ENCODE data around the gene SF3A1. TPM values are rescaled to one million over a fixed set of nuclear protein-coding genes. Genes with fewer than 3 reads are reported as not detected.
"Not testable (repeated sequence)": the region's sequence is repeated elsewhere in the genome, so short reads cannot be mapped to it uniquely, and the experiment has no call there.

The SF3A1 gene, protein sequence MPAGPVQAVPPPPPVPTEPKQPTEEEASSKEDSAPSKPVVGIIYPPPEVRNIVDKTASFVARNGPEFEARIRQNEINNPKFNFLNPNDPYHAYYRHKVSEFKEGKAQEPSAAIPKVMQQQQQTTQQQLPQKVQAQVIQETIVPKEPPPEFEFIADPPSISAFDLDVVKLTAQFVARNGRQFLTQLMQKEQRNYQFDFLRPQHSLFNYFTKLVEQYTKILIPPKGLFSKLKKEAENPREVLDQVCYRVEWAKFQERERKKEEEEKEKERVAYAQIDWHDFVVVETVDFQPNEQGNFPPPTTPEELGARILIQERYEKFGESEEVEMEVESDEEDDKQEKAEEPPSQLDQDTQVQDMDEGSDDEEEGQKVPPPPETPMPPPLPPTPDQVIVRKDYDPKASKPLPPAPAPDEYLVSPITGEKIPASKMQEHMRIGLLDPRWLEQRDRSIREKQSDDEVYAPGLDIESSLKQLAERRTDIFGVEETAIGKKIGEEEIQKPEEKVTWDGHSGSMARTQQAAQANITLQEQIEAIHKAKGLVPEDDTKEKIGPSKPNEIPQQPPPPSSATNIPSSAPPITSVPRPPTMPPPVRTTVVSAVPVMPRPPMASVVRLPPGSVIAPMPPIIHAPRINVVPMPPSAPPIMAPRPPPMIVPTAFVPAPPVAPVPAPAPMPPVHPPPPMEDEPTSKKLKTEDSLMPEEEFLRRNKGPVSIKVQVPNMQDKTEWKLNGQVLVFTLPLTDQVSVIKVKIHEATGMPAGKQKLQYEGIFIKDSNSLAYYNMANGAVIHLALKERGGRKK
- total RNA-seq: 179 TPM

DNA sequence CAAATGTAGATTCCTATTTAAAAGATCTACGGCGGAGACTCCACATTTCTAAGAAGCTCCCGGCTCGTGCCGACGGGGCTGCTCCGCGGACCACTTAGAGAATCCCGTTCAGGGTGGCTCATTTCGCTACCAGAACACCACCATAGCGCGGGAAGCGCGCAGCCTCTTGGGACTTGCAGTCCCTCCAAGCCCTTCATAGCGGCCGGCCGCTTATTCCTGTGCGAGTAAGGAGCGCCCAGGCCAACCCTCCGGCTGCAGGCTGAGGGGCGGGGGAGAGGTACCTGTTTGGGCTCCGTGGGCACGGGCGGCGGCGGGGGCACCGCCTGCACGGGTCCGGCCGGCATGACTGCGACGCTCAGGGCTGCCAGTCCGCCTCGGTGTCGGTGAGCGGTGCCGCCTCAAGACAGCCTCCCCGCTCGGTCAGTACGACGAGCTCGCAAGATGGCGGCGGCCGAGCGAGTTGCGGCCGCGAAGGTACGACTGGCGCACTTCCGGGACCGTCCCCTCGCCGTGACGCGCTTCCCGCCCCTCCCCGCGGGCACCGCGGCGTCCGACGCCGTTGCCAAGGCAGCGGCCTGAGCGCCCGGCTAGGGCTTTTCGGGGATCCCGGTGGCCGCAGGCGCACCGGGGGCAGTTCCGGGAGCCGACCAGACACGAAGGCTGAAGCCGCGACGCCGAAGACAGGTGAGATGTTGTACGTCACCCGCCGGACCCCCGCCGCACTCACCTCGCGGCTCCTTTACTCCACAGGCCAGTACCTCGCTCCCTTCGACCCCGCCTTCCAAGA, at the start of gene SF3A1, which contains the start of gene CCDC157:
Gene SF3A1, minus strand, starts transcription at position 446 of the 787 bp plus-strand sequence. Its CDS starts 102 bp downstream, at position 344.
Gene CCDC157, plus strand, starts transcription at position 559 of the 787 bp plus-strand sequence. CDS start 8,994 bp downstream, outside the sequence.
- peak; percentile 88 for DNase-seq (ENCODE audit: low spot score)

- no peak for DNase-seq (ENCODE audit: low spot score)
These were observed 49.7 kb upstream of the SF3A1 start for GRCh38 chr22:30406400-30406799.

DNA sequence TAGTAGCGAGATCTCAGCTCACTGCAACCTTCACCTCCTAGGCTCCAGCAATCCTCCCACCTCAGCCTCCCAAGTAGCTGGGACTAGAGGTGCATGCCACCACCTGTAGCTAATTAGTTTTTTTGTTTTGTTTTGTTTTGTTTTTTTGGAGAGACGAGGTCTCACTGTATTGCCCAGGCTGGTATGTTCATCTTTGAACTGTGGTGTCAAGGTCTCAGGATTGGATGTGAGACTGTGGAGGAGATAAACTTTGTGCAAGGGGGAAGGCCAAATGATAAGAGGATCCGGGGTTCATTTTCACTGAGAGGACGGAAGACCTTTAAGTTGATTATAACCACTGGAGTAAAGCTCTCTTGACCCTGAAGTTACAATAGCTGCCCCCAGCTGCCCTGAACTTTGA, 49.0 kb upstream of the SF3A1 start:
- no peak for DNase-seq (ENCODE audit: low spot score)

DNA sequence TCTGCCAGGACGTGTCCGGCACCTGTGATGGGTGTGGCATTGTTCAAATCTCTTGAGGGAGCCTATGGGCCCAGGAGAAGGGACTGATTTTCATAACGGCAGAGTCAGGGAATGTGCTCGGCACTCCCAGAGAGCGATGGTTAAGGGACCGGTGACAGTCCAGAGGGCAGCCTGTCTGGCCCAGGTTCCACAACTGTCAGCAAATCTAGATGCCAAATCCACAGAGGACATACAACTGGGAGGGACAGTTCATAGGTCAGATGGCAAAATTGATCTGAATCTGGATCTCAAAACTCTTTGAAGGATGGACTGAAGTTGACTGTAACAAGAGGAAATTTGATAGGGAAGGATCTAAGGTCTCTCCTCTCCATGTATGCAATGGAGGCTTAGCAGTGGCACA, 47.6 kb upstream of the SF3A1 start:
- DNase-seq (ENCODE audit: low spot score): no peak

DNA sequence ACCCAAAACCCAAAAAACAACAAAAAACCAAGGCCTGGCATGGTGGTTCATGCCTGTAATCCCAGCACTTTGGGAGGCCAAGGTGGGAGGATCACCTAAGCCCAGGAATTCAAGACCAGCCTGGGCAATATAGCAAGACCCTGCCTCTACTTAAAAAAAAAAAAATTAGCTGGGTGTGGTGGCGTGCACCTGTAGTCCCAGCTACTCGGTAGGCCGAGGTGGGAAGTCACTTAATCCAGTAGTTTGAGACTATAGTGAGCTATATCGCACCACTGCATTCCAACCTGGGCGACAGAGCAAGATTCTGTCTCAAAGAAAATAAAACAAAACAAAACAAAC, 46.0 kb upstream of the SF3A1 start:
- DNase-seq (ENCODE audit: low spot score): not testable (repeated sequence)

GRCh38 chr22:30402028-30402765, 45.5 kb upstream of the SF3A1 start:
- no peak for DNase-seq (ENCODE audit: low spot score)

GRCh38 chr22:30401024-30401423, 44.3 kb upstream of the SF3A1 start:
- DNase-seq (ENCODE audit: low spot score): not testable (repeated sequence)

DNA sequence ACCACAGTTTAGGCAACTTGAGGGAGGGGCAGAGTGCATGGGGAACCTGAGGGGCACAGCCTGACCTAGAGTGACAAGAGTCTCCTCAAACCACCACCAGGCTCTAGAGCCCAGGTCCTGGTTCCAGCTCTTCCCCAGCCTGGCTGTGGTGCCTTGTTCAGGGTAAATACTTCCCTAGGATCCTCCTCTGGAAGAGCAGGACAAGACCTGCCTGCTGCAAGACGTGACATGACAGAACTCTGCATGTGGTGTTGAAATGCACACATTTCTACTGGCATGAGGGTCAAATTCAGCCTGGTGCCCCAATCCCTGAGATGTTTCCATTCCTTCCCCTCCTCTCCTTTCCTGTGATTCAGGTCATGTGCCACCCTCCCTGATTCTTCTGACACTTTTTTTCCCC, 43.5 kb upstream of the SF3A1 start:
- no peak for DNase-seq (ENCODE audit: low spot score)

GRCh38 chr22:30399718-30400117, 43.0 kb upstream of the SF3A1 start:
- no peak for DNase-seq (ENCODE audit: low spot score)

DNA sequence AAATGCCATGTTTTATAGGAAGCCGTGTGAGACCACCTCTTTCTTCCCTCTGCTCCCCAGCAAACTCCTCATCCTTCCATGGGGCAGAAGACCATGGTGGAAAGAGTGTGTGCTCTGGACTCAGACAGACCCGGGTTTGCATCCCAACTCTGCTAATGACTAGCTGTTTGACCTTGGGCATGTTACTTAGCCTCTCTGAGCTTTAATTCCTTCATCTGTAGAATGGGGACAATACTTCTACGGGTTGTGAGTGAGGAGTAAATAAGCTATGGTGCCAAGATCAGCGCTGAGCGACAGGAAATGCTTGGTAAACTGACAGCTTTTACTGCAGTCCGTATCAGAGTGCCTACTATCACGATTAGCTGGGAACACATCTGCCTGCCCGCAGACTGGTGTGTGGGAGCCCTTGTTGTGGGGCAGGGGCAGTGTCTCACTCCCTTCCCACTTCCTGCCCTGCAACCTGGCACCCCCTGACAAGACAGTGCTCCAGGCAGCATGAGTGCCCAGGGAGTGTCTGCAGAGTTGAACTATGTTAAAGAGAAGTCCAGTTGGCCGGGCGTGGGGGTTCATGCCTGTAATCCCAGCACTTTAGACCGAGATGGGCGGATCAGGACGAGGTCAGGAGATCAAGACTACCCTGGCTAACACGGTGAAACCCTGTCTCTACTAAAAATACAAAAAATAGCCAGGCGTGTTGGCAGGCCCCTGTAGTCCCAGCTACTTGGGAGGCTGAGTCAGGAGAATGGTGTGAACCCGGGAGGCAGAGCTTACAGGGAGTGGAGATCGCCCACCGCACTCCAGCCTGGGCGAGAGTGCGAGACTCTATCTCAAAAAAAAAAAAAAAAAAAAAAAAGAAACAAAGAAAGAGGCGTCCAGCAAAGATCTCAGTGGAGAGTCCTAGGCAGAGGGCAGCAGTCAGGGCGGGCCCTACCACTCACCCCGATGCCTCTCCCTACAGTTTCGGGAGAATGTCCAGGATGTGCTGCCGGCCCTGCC, 42.3 kb upstream of the SF3A1 start:
- no peak for DNase-seq (ENCODE audit: low spot score)

GRCh38 chr22:30397656-30398635, 41.3 kb upstream of the SF3A1 start:
- no peak for DNase-seq (ENCODE audit: low spot score)

DNA sequence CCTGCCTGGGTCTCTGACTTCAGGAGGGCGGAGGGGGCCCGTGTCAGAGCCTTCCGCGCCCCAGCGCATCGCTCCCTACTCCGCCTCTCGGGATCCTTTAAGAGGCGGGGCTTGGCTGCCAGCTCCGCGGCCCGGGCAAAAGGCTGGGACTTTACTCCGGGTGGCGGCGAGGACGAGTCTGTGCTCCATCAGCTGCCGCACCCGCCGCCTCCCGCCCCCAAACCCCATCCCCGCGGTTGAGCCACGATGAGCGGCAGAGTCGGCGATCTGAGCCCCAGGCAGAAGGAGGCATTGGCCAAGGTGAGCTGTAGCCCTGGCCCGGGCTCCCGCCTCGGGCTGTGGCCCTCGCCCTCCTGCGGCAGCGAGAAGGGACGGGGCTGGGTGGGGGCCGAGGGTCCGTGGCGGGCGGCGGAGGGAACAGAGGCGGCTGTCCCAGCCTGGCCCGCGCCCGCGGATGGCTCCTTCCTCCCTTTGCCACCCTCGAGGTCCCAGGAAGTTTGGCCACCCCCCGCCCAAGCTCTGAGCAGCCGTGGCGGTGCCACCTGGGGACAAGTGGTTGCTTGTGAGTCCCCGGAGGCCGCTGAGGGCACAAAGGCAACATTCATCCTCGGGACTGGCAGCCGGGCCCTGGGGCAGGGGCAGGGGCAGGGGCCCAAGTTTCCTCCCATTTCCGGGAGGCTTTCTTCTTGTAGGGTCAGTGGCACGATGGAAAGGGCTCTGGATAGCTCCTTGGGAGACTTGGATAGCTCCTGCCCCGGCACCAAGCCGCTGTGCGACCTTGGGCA, 40.4 kb upstream of the SF3A1 start, which contains the start of gene SEC14L2:
Gene SEC14L2, plus strand, starts transcription at position 148 of the 785 bp plus-strand sequence. Its CDS starts 99 bp downstream, at position 247.
- DNase-seq (ENCODE audit: low spot score): peak; percentile 74

DNA sequence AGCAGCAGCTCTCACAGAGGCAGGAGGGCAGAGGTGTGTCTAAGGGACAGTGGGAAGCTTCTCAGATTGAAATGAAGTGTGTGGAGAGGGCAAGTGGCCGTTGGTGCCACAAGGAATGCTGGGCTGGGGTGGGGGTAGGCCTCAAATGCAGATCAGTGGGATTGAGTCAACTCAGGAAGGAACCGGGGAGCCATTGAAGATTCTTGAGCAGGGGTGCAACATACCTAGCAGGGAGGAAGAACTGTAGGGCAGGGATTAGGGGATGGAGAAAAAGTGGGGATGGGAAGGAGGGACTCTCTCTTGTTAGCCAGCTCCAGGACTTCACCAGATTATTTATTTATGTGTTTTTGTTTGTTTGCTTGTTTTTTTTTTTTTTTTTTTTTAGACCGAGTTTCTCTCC, 37.2 kb upstream of the SF3A1 start:
- DNase-seq (ENCODE audit: low spot score): no peak

DNA sequence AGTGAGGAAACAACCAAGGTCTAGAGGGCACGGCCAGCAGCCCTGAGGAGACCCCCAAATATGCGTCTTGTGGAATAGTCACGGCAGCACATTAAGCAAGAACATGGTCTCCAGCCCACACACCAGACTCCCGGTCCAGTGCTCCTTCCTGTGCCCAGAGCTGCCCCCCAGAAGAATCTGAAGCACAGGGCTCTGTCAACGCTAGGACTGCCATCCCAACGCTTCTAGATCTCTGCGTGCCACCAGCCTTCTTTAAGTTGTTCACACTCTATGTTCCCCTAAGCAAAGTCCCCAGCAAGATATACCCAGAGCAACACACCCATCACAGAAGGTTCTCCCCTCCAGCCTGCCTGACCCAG, 36.6 kb upstream of the SF3A1 start:
- DNase-seq (ENCODE audit: low spot score): no peak

DNA sequence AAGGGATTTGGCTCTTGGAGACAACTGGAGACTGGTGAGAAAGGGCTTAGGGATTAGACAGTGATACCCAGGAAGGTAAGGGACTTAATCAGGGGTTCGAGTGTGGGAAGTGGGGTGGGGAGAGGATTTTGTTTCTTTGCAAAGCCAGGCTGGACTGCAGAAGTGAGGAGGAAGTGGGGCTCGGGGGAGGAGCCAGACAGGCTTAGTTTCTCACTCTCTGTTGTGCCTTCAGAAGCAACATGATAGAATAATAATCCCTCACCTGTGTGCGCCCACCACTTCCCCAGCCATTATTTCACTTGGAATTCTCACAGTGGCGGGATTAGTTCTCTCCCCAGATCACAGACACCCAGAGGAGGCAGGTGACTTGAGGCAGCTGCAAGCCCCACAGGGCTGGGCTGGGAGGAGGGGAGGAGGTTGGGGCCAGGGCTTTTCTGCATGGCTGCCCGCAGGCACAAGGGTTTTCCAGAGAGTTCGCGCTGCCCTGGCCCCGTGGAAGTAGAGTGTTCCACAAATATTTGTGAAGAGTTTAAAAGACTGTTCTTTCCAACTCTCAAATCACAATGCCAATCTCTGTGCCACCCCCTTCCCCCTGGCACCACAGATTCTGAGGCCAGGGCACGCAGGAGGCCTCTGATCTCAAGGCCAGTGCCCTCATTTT, 36.1 kb upstream of the SF3A1 start:
- DNase-seq (ENCODE audit: low spot score): no peak

DNA sequence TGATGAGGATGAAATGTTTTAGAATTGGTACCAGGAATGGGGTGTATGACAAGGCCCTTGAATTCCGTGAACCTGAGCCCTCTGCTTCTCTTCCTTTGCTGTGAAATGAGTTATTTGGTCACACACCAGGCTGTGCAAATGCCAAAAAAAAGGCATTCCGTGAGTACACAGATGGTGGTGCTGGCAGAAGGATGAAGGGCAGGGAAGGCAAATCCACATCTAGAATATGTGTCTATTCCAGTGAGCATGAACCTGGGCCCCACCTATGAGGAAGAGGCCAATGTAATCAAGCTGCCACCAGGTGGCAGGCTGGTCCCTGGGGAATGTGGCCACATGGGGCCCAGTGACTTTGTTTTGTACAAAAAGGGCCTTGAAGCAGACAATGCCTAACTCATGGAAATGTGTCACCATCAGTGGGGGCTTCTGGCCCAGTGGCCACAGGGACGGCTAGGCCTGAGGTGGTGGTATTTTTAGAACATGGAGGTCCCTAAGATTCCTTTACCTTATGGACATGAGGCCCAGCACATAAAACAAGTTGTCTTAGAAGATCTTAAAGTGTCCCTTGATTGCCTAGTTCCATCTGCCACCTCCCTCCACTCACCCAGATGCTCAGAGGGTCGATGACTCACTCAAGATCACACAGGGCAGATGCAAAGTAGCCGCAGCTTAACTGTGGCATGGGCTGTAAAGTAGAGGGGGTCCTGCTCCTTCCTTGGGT, 34.4 kb upstream of the SF3A1 start:
- peak; percentile 70 for DNase-seq (ENCODE audit: low spot score)

All from mucosa of gallbladder (tissue), 1 donor.